CD4-positive, CD25-positive, alpha-beta regulatory T cell (primary cell): ENCODE measurements around the gene PTPRN2. TPM values are rescaled to one million over a fixed set of nuclear protein-coding genes. Genes with fewer than 3 reads are reported as not detected.
A peak's percentile ranks its signal among the peaks of the same experiment; 100 is the strongest.

Experiments used
- ATAC-seq, 2 donors: fragments of 150-1000 bp; cut with Tn5 transposase; one replicate each; pipeline ENCODE4 v1.10.0; 2021; ENCODE audit warnings: low read depth in 2 of 2, moderate number of reproducible peaks in 2 of 2, moderate library complexity in 1 of 2
- DNase-seq, 3 donors: peaks; one replicate each; pipeline versions ENCODE4 v3.0.0 to v3.0.0-alpha.2; 2012 to 2022; ENCODE audit warnings: mixed read lengths in 1 of 3
- H3K27ac ChIP-seq: one replicate; pipeline ENCODE4 v1.7.0; 2013; ENCODE audit warnings: mild to moderate bottlenecking, low read length; ENCODE audit not compliant: insufficient read depth, poor library complexity, severe bottlenecking
- H3K27me3 ChIP-seq: one replicate; pipeline ENCODE4 v1.7.0; 2013; ENCODE audit warnings: low read length; ENCODE audit not compliant: control insufficient read depth, insufficient read depth
- H3K36me3 ChIP-seq: one replicate; pipeline ENCODE4 v1.7.0; 2013; ENCODE audit warnings: mild to moderate bottlenecking, low read length, moderate library complexity; ENCODE audit not compliant: control insufficient read depth, insufficient read depth
- H3K4me1 ChIP-seq: 2 replicates; pipeline ENCODE4 v1.7.0; 2013; ENCODE audit warnings: mild to moderate bottlenecking, low read length; ENCODE audit not compliant: insufficient read depth, control insufficient read depth, poor library complexity, severe bottlenecking
- H3K4me3 ChIP-seq: one replicate; pipeline ENCODE4 v1.7.0; 2013; ENCODE audit warnings: low read depth, mild to moderate bottlenecking, low read length, moderate library complexity
- H3K9me3 ChIP-seq, 2 experiments: 1 replicate in 1 of 2; 2 replicates in 1 of 2; pipeline ENCODE4 v1.7.0; 2013; ENCODE audit warnings: low read length in 2 of 2, mild to moderate bottlenecking in 1 of 2, moderate library complexity in 1 of 2; ENCODE audit not compliant: control insufficient read depth in 2 of 2
- H3K27ac Mint-ChIP-seq, 3 donors: one replicate each; pipeline ENCODE4 v1.8.0; 2020 to 2022; ENCODE audit warnings: mild to moderate bottlenecking in 3 of 3, mixed read lengths in 3 of 3, moderate library complexity in 2 of 3
- H3K27me3 Mint-ChIP-seq: one replicate; pipeline ENCODE4 v1.8.0; 2022; ENCODE audit warnings: mild to moderate bottlenecking, mixed read lengths
- H3K36me3 Mint-ChIP-seq: one replicate; pipeline ENCODE4 v1.8.0; 2020; ENCODE audit warnings: mixed read lengths
- H3K4me1 Mint-ChIP-seq, 4 donors: one replicate each; pipeline ENCODE4 v1.8.0; 2020 to 2022; ENCODE audit warnings: mixed read lengths in 4 of 4, mild to moderate bottlenecking in 1 of 4
- H3K4me3 Mint-ChIP-seq, 4 donors: one replicate each; pipeline ENCODE4 v1.8.0; 2020 to 2022; ENCODE audit warnings: mild to moderate bottlenecking in 4 of 4, mixed read lengths in 4 of 4, moderate library complexity in 3 of 4
- H3K9me3 Mint-ChIP-seq, 7 donors: one replicate each; pipeline ENCODE4 v1.8.0; 2020 to 2022; ENCODE audit warnings: mixed read lengths in 7 of 7, mild to moderate bottlenecking in 3 of 7, moderate library complexity in 2 of 7
- polyA plus RNA-seq, 4 donors: library from polyadenylated mRNA; unstranded; fragments of 300-500 nt; fragmentation: Illumina TruSeq; gene quantifications; one replicate each; pipeline ENCODE4 v1.2.3, GENCODE V29; 2021
- total RNA-seq: library from RNA; stranded (reverse); gene quantifications from one replicate; pipeline ENCODE4 v1.2.3, GENCODE V29; 2022

Gene PTPRN2
- total and polyA plus RNA-seq, 5 donors from 2014 or later = 1.6 to 4.7 (median 2.7) TPM

GRCh38 chr7:157993406-157994105 lies 594.1 kb downstream of the PTPRN2 start:
- Mint-ChIP-seq H3K27ac (no peak overlapping the region), H3K4me3 (no peak overlapping the region), H3K27me3 (no peaks in the 10 kb centered on the region), H3K9me3 (no peaks in the 10 kb centered on the region), H3K36me3 (no peaks in the 10 kb centered on the region), H3K4me1 (no peaks in the 10 kb centered on the region)
- no peak for ATAC-seq
- H3K36me3 ChIP-seq = no peaks in the 10 kb centered on the region
- H3K4me1 ChIP-seq = no peaks in the 10 kb centered on the region
- H3K9me3 ChIP-seq = peaks cover 0 to 3% of the 10 kb centered on the region in 2 experiments
- H3K27ac ChIP-seq = no peak overlapping the region
- no peaks in the 10 kb centered on the region for H3K27me3 ChIP-seq
- H3K4me3 ChIP-seq = no peak overlapping the region
- no peak for DNase-seq

GRCh38 chr7:157992511-157993160 lies 595.0 kb downstream of the PTPRN2 start:
- no peaks in the 10 kb centered on the region for H3K9me3 Mint-ChIP-seq
- Histone ChIP-seq H3K9me3 (peaks cover 0 to 3% of the 10 kb centered on the region in 2 experiments), H3K4me3 (no peak overlapping the region), H3K4me1 (no peaks in the 10 kb centered on the region), H3K27ac (no peak overlapping the region), H3K36me3 (no peaks in the 10 kb centered on the region), H3K27me3 (no peaks in the 10 kb centered on the region)
- H3K4me3 Mint-ChIP-seq = no peak overlapping the region
- no peaks in the 10 kb centered on the region for H3K27me3 Mint-ChIP-seq
- no peaks in the 10 kb centered on the region for H3K4me1 Mint-ChIP-seq
- no peak overlapping the region for H3K27ac Mint-ChIP-seq
- H3K36me3 Mint-ChIP-seq = no peaks in the 10 kb centered on the region
- ATAC-seq (no peak), DNase-seq (no peak)

GRCh38 chr7:157991761-157992160 lies 595.9 kb downstream of the PTPRN2 start:
- H3K36me3 ChIP-seq = no peaks in the 10 kb centered on the region
- no peaks in the 10 kb centered on the region for H3K27me3 Mint-ChIP-seq
- no peaks in the 10 kb centered on the region for H3K4me1 Mint-ChIP-seq
- no peak overlapping the region for H3K27ac Mint-ChIP-seq
- no peaks in the 10 kb centered on the region for H3K27me3 ChIP-seq
- H3K9me3 Mint-ChIP-seq = no peaks in the 10 kb centered on the region
- no peak for ATAC-seq
- H3K4me3 ChIP-seq = no peak overlapping the region
- no peak for DNase-seq
- no peaks in the 10 kb centered on the region for H3K4me1 ChIP-seq
- no peak overlapping the region for H3K4me3 Mint-ChIP-seq
- H3K27ac ChIP-seq = no peak overlapping the region
- no peaks in the 10 kb centered on the region for H3K36me3 Mint-ChIP-seq
- H3K9me3 ChIP-seq = peaks cover 0 to 3% of the 10 kb centered on the region in 2 experiments

- H3K36me3 Mint-ChIP-seq = no peaks in the 10 kb centered on the region
- no peak overlapping the region for H3K4me3 ChIP-seq
- no peak overlapping the region for H3K27ac Mint-ChIP-seq
- H3K27me3 ChIP-seq = no peaks in the 10 kb centered on the region
- H3K4me1 Mint-ChIP-seq = no peaks in the 10 kb centered on the region
- no peak overlapping the region for H3K27ac ChIP-seq
- ATAC-seq (no peak), DNase-seq (peak in 1 of 3 donors; percentile 2)
- no peaks in the 10 kb centered on the region for H3K4me1 ChIP-seq
- no peaks in the 10 kb centered on the region for H3K36me3 ChIP-seq
- H3K9me3 ChIP-seq = peaks cover 0 to 3% of the 10 kb centered on the region in 2 experiments
- no peaks in the 10 kb centered on the region for H3K27me3 Mint-ChIP-seq
- H3K9me3 Mint-ChIP-seq = no peaks in the 10 kb centered on the region
- H3K4me3 Mint-ChIP-seq = no peak overlapping the region
These were observed 596.3 kb downstream of the PTPRN2 start for GRCh38 chr7:157991351-157991750.

DNA sequence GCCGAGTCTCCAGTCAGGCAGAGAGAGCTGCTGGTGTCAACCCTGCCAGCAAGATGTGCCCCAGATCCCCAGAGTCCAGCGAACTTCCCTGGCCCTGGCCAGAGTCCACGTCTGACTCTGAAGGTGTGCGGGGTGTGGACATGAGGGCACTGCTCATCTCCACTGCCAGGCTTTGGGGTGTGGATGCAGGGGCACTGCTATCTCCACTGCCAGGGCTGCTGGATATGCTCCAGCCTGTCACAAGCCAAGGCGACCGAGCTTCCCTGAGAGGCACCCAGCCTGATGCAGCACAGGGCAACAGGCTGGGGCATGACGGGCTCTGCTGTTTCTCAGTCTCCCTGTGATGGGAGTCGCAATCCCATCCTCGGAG lies 596.8 kb downstream of the PTPRN2 start:
- Histone ChIP-seq H3K27me3 (no peaks in the 10 kb centered on the region), H3K4me1 (no peaks in the 10 kb centered on the region), H3K36me3 (no peaks in the 10 kb centered on the region), H3K27ac (no peak overlapping the region), H3K9me3 (peaks cover 0 to 3% of the 10 kb centered on the region in 2 experiments), H3K4me3 (no peak overlapping the region)
- H3K36me3 Mint-ChIP-seq = no peaks in the 10 kb centered on the region
- no peak for DNase-seq
- no peaks in the 10 kb centered on the region for H3K27me3 Mint-ChIP-seq
- no peaks in the 10 kb centered on the region for H3K4me1 Mint-ChIP-seq
- no peak overlapping the region for H3K4me3 Mint-ChIP-seq
- H3K27ac Mint-ChIP-seq = no peak overlapping the region
- no peaks in the 10 kb centered on the region for H3K9me3 Mint-ChIP-seq
- no peak for ATAC-seq

- no peaks in the 10 kb centered on the region for H3K36me3 Mint-ChIP-seq
- H3K27me3 Mint-ChIP-seq = no peaks in the 10 kb centered on the region
- Histone ChIP-seq H3K4me3 (no peak overlapping the region), H3K36me3 (no peaks in the 10 kb centered on the region), H3K27ac (no peak overlapping the region), H3K27me3 (no peaks in the 10 kb centered on the region), H3K9me3 (no peaks in the 10 kb centered on the region), H3K4me1 (no peaks in the 10 kb centered on the region)
- no peaks in the 10 kb centered on the region for H3K4me1 Mint-ChIP-seq
- ATAC-seq (no peak), DNase-seq (no peak)
- no peaks in the 10 kb centered on the region for H3K9me3 Mint-ChIP-seq
- H3K27ac Mint-ChIP-seq = no peak overlapping the region
- H3K4me3 Mint-ChIP-seq = no peak overlapping the region
These were observed 597.3 kb downstream of the PTPRN2 start for GRCh38 chr7:157990226-157990880.

DNA sequence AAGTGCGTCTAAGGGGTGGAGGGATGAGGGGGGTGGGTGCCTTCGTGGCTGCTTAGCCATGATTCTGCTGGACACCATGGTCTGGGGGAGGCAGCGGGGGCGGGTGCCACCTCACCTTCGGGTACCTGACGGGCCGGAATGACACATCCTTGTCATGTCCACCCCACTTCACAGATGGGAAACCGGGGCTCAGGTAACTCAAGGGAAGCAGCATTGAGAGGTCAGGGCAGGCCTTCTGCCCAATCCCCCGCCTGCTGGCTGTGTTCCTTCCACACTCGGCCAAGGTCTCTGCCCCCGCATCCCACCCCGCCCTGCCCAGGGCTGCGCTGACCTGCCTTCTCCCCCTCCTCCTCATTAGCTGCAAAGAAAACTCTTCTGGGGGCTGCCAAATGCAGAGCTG lies 598.0 kb downstream of the PTPRN2 start:
- H3K9me3 ChIP-seq = no peaks in the 10 kb centered on the region
- DNase-seq (no peak), ATAC-seq (no peak)
- H3K4me3 ChIP-seq = no peak overlapping the region
- Mint-ChIP-seq H3K27ac (no peak overlapping the region), H3K27me3 (no peaks in the 10 kb centered on the region), H3K36me3 (no peaks in the 10 kb centered on the region), H3K4me1 (no peaks in the 10 kb centered on the region), H3K4me3 (no peak overlapping the region), H3K9me3 (peaks cover 0 to 1% (median 0%) of the 10 kb centered on the region in 7 donors)
- no peaks in the 10 kb centered on the region for H3K36me3 ChIP-seq
- H3K4me1 ChIP-seq = no peaks in the 10 kb centered on the region
- H3K27ac ChIP-seq = no peak overlapping the region
- H3K27me3 ChIP-seq = no peaks in the 10 kb centered on the region
